Measurements from ENCODE around the gene PLCH1. TPM values are rescaled to one million over a fixed set of nuclear protein-coding genes. Genes with fewer than 3 reads are reported as not detected.

PLCH1 gene
- total and polyA plus RNA-seq, 2 of the 13 experiments (the other 11 are each of a cell fraction or from before 2014, with no cell fraction given) = 2.0 to 3.0 TPM

- TF ChIP-seq HMGXB3 (CRISPR knock-in tag; IDR thresholded peaks at IDR 0.05; ENCODE audit: borderline replicate concordance) (no peak), CEBPB (IDR thresholded peaks at IDR 0.05; ENCODE audit: borderline replicate concordance, low read depth, low read length) (no peak), ZBTB38 (CRISPR knock-in tag; IDR thresholded peaks at IDR 0.05) (no peak), HNF1A (IDR thresholded peaks at IDR 0.05; ENCODE audit: low read depth) (no peak), HNF1A (CRISPR knock-in tag; IDR thresholded peaks at IDR 0.05; ENCODE audit: borderline replicate concordance) (no peak), KLF11 (CRISPR knock-in tag; IDR thresholded peaks at IDR 0.05) (no peak), KLF9 (CRISPR knock-in tag; IDR thresholded peaks at IDR 0.05; ENCODE audit: low read depth) (no peak), ZNF773 (CRISPR knock-in tag; IDR thresholded peaks at IDR 0.05; ENCODE audit: borderline replicate concordance) (no peak), ISL2 (CRISPR knock-in tag; IDR thresholded peaks at IDR 0.05) (no peak), JDP2 (CRISPR knock-in tag; IDR thresholded peaks at IDR 0.05; ENCODE audit: borderline replicate concordance) (no peak), ZBTB4 (CRISPR knock-in tag; IDR thresholded peaks at IDR 0.05; ENCODE audit: borderline replicate concordance) (no peak)
Measured at GRCh38 chr3:155572085-155572484, 172.8 kb downstream of the PLCH1 start (continued).

All from HepG2 (cell line).